Stomach (tissue), 4 donors: ENCODE results near the gene SHISA6.

Experiments
- EP300 ChIP-seq: sonication (generic); formaldehyde crosslinking; IDR thresholded peaks from one replicate; pipeline ENCODE4 v1.6.1; 2017; ENCODE audit warnings: antibody characterized with exemption
- POLR2A ChIP-seq, 4 donors: fragments of 450-650 bp; IDR thresholded peaks; one replicate each; pipeline ENCODE4 v1.6.1; 2016; ENCODE audit warnings: antibody characterized with exemption in 4 of 4, control low read depth in 2 of 4, mild to moderate bottlenecking in 1 of 4, moderate library complexity in 1 of 4
- TF ChIP-seq, protein P1 (sequence below), 7 experiments: fragments of 450-650 bp in 4 of 7; fragments of 200-600 bp in 3 of 7; sonication (generic) in 3 of 7; IDR thresholded peaks; one replicate each; pipeline ENCODE4 v1.5.1; 2016 to 2019; ENCODE audit warnings: antibody characterized with exemption in 7 of 7, control low read depth in 2 of 7, mild to moderate bottlenecking in 1 of 7

DNA sequence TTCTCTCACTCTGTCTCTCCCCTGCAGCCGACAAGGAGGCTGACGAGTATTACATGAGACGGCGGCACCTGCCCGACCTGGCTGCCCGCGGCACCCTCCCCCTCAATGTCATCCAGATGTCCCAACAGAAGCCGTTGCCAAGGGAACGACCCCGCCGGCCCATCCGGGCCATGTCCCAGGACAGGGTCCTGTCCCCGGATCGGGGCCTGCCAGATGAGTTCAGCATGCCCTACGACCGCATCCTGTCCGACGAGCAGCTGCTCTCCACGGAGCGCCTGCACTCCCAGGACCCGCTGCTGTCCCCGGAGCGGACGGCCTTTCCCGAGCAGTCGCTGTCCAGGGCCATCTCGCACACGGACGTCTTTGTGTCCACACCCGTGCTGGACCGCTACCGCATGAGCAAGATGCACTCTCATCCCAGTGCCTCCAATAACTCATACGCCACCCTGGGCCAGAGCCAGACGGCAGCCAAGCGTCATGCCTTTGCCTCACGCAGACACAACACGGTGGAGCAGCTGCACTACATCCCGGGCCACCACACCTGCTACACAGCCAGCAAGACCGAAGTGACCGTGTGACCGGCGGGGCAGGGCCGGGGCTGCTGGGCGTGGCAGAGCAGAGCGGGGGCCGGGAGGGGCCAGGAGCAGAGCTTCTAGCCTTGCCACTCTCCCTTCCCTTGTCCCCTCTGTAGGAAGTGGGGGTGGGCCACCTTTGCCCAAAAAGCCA, 316.9 kb downstream of the SHISA6 start:
- TF ChIP-seq, protein P1, sequence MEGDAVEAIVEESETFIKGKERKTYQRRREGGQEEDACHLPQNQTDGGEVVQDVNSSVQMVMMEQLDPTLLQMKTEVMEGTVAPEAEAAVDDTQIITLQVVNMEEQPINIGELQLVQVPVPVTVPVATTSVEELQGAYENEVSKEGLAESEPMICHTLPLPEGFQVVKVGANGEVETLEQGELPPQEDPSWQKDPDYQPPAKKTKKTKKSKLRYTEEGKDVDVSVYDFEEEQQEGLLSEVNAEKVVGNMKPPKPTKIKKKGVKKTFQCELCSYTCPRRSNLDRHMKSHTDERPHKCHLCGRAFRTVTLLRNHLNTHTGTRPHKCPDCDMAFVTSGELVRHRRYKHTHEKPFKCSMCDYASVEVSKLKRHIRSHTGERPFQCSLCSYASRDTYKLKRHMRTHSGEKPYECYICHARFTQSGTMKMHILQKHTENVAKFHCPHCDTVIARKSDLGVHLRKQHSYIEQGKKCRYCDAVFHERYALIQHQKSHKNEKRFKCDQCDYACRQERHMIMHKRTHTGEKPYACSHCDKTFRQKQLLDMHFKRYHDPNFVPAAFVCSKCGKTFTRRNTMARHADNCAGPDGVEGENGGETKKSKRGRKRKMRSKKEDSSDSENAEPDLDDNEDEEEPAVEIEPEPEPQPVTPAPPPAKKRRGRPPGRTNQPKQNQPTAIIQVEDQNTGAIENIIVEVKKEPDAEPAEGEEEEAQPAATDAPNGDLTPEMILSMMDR (IDR thresholded peaks at IDR 0.05): no peak
- TF ChIP-seq POLR2A (IDR thresholded peaks at IDR 0.05) (no peak), EP300 (no peak)
